HG03457 (cell line): ENCODE measurements around the gene SDC4.
A peak's percentile ranks its signal among the peaks of the same experiment; 100 is the strongest.

Experiments
- ATAC-seq: cut with Tn5 transposase; IDR thresholded peaks from one replicate; pipeline ENCODE4 v1.9.1; 2021; ENCODE audit warnings: moderate number of reproducible peaks; ENCODE audit not compliant: unreplicated experiment

Gene SDC4, protein sequence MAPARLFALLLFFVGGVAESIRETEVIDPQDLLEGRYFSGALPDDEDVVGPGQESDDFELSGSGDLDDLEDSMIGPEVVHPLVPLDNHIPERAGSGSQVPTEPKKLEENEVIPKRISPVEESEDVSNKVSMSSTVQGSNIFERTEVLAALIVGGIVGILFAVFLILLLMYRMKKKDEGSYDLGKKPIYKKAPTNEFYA

DNA sequence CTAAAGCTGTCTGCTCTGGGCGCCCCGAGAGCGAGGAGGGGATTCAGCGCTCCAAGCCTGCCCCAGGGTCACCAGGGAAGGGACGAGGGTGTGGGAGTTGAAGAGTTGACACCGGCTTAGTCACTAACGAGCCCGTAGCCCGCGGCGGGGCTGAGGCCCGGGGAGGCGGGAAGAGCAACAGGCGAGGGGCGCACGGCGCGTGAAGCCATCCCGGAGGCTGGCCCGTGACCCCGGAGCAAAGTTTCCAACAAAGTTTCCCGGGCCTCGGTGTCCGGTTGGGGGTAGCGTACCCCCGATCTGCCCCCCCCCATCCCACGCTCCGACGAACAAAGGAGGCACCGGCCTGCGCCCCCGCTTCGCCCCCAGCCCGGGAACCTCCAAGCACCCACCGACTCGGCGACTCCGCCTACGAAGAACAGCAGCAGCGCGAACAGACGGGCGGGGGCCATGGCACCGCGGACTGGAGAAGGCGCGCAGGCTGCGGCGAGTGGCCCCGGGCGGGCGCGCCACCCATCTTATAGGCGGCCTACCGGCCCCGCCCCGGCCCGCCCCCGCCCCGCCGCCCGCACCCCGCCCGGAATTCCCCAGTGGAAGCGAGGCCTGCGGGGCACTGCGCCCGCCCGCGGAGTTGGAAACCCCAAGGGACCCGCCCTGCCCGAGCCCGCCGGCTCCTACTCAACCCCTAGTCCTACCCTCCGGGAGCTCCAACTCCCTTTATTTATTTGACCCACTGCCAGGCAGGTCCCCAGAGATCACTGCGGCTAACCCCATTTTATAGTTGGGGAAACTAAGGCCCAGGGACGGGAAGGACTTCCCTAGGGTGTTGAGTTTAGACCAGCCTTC, at the start of gene SDC4:
SDC4 (minus strand) TSS at position 489 of the 843 bp plus-strand sequence; CDS start at position 449, 40 bp downstream.
- no peak for ATAC-seq

DNA sequence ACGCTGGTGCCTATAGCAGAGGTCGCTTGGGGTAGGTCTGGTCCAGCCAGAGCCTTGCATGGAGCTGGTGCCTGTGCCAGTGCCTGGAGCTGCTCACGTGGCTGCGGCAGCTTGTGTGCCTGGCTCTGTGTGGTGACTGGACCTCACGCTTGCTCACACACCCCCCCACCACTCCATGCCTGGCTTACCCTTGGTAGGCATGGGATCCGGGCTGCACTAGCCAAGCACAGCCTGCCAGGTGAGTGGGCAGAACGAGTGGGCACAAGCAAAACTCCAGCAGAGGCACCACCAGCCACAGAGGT, 46.8 kb upstream of the SDC4 start:
- no peak for ATAC-seq

DNA sequence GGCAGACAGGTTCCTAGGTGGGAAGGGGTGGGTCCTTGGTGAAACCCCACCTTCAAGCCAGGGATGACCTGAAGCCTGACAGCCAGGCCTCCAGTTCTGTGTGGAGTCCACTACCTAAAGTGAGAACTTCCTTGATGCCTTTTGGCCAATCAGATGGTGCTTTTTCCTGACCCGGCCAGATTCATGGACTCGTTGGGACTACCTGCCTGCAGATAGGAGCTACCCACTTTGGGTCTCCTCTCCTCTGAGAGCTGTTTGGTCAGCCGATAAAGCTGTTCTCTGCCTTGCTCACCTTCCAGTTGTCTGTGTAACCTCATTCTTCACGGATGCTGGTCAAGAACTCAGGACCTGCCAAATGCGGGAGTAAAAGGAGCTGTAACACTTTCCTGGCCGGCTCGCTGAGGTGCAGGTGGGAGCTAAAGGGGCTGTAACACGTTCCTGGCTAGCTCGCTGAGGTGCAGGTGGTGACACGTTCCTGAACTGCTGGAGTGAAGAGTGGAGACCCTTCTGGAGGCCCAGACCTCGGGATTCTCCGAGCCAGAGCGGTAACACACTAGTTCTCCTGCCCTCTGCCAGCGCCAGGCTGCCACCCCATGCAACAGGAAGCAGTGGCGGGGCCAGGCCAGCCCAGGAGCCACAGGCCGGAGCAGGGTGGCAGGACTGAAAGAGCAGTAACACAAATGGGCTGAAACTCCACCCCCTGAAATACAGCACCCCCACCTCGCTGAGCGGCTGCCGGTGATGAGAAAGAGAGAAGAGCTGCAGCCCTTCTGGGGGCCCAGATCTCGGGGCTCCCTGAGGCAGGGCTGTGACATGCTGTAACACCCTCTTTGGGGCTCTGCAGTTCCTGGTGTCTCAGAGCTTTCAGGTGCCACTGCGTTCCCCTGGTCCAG, 46.2 kb upstream of the SDC4 start:
- no peak for ATAC-seq

DNA sequence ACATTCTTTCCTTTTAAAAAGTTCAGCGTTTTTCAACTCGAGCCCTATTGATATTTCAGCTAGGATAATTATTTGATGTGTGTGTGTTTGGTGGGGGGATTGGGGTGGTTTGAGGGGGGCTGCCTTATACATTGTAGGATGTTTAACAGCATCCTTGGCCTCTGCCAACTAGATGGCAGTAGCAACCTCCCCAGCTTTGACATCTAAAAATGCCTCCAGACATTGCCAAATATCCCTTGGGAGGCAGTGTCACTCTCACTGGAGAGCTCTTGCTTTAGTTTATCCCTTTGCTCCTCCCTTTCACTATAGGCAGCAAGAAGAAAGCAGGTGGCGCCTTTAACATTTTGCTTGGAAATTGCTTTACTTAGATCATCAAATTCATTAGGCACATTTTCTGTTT, 44.5 kb upstream of the SDC4 start:
- no peak for ATAC-seq

DNA sequence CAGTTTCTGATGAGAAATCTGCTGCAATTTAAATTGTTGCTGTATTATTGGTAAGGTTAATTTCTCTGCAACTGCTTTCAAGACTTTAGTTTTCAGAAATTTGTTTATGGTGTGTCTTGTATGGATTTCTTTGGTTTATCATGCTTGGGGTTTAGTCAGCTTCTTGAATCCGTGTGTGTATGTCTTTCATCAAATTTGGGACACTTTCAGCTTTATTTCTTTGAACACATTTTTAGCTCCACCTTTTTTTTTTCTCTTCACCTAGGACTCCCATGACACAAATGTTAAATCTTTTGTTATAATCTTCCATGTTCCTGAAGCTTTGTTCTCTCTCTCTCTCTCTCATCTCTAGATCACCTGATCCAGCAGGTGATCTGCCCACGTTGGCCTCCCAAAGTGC, 43.3 kb upstream of the SDC4 start:
- no peak for ATAC-seq

DNA sequence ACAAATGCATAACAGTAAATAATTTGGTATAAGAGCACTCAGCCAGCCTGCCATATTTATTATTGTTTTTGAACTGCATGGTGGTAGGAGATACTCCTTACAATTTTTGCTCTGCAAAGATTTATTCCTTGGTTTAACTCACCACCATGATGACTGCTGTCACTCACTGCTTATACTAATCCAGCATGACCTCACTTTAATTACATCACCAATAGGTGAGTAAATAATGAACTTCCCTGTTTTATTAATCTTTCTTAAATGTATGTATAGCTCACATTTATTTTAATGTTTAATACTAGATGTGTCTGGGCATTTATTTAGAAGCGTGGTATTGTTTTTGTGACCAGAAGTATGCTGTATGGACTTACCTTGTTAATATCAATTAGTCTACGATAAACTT, 42.7 kb upstream of the SDC4 start:
- no peak for ATAC-seq

DNA sequence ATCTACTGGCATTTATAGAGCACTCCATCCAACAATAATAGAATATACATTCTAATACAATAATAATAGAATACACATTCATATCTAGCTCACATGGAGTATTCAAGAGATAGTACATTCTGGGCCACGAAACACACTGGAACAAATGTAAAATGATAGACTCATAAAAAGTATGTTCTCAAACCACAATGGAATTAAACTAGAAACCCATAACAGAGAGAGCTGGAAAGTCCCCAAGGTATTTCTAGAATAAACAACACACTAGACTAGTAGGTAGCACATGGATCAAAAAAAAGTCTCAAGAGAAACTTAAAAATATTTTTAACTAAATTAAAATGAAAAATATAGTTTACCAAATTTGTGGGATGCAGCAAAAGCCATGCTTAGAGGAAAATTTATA, 39.0 kb upstream of the SDC4 start:
- no peak for ATAC-seq

DNA sequence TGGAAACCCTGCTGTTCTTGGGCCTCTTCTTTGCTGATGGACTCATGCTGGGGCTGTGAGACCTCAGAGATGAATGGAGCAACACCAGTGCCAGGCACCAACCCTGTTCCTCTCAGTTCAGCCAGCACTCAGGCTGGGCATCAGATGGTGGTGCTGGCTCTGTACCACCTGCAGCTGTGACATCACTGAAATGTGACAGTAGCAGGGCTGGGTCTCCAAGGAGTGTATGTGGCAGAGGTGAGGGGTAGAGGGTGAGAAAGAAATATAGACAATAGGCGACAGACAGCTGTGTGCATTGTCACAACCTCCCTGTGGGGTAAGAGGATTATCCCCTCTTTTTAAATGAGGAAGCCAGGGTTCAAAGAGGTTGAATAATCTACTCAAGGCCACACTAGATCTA, 30.0 kb upstream of the SDC4 start, which contains the start of gene TP53TG5:
TP53TG5 (minus strand) TSS at position 135 of the 400 bp plus-strand sequence; CDS start at position 46, 89 bp downstream.
- no peak for ATAC-seq

DNA sequence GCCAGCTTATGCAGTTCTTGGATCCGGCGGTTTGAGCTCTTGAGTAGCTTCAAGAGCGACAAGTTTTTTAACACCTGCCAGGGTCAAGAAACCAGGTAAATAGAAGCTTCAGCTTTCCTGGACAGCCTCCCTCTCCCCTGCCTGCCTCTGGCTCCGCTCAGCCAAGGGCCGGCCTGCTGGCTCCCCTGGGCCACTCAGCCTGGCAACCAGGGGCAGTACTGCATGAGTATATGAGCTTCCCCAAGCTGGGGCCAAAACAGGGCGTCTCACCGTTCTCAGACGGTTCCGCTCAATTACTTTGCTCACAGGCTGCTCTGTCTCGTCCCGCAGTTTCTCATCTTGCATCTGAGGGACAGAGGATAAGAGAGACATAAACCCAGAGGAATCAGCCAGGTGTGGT, 29.0 kb upstream of the SDC4 start:
- no peak for ATAC-seq

DNA sequence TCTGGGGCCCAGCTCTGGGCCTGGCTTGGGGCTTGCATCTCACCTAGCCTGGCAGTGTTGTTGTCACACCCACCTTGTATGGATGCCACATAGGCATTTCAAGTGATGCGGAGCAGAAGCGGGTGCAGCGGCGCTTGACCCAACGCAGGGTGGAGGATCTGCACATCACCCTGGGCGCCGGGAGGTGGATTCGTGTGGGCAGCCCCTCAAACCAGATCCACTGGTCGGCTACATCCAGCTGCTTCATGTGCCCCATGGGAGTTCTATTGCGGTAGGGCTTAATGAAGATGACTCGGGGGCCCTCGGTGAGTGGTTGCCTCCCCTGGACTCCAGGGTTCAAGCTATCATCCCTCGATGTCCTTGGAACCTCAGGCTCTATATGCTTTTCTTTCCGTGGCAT, 26.7 kb upstream of the SDC4 start:
- no peak for ATAC-seq

DNA sequence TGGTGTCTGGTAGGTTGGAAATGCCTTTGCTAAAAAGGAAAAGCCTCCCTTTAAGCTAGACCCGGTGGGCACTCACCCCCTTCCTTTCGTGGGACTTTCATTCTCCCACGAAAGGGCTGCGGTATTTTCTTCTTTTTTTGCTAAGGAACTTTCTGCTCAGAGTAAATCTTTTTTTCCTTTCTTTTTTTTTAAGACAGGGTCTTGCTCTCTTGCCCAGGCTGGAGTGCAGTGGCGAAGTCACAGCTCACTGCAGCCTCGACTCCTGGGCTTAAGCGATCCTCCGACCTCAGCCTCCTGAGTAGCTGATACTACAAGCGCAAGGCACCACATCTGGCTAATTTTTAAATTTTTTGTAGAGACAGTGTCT, 25.9 kb upstream of the SDC4 start:
- ATAC-seq: no peak

DNA sequence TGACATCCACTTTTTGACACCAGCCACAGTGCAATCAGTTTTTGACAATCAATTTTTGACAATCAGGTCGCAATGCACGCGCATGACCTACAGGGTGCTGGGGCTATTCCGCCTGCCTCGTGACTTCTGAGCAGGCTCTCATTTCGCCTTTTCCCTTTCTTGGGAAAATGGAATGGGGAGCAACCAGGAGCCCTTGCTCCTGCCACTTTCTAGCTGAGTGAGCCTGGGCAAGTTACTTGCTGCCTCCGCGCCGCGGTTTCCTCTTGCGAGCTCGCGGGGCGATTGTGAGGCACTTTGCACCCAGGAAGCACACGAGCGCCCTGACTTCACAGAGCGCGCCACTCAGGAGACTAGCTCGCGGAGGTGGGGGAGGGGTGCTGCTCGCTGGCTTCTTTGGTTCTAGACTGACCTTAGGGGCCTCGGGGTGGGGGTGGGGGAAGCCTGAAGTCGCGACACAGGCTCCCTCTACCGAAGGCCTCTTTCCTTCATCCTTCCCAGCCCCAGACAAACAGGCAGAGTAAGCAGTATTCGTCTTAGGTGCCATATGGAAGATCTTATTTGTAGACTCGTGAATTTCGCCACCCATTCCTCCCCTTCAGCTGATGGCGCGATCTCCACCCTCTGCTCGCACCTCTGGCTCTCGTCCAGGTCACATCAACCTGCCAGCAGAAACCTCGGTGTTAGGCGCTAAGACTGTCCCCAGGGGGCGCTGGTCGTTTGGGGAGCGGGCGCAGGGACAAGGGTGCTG, 25.3 kb upstream of the SDC4 start:
- ATAC-seq: no peak

DNA sequence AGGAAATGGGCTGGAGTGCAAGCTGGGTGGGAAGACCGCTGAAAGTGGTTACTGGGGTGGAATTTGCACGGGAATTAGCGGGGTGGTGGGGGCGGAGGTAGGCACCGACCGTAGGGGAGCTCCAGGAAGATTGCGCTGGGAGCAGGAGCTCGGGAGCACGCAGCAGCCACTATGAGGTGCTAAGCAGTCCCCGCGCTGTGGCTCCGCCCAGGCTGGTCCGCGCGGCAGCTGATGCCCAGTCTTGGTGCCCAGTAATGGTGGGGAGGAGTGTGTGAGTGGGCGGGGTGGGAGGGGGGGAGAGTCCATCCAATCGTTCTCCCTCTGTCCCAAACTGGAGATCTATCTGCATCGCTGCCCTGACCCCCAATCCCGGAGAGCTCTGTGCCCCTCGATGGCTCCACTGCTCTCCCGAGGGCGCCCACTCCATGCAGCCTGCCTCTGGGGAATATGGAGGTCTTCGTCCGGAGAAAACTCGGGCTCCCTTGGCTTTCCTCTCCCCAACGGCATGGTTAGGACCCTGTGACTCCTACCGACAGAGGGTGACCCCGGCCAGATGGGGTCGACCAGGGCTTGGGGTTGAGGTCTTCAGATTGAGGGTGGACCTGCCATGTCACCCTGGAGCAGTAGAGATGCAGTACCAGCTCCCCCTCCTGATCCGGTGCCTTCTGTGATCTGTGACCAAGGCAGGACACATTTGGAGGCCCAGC, 24.6 kb upstream of the SDC4 start:
- no peak for ATAC-seq

DNA sequence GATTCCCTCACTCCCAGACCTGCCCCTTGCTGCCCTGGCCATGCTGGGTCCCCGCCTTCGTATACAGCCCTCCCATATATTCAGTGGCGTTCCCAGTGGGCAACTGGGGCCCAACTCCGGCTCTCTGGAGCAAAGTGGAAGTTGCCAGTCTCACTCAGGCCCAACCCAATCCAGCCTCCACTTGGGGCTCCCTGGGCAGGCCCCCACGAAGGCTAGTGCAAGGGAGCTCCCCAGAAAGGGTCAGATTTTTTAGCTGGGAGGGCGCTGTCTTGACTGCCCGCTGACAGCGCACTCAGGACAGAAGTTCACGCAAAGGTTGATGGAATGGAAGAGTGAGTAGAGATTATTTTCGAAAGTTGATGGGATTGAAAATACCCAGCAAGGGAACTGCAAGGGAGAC, 24.0 kb upstream of the SDC4 start:
- no peak for ATAC-seq

DNA sequence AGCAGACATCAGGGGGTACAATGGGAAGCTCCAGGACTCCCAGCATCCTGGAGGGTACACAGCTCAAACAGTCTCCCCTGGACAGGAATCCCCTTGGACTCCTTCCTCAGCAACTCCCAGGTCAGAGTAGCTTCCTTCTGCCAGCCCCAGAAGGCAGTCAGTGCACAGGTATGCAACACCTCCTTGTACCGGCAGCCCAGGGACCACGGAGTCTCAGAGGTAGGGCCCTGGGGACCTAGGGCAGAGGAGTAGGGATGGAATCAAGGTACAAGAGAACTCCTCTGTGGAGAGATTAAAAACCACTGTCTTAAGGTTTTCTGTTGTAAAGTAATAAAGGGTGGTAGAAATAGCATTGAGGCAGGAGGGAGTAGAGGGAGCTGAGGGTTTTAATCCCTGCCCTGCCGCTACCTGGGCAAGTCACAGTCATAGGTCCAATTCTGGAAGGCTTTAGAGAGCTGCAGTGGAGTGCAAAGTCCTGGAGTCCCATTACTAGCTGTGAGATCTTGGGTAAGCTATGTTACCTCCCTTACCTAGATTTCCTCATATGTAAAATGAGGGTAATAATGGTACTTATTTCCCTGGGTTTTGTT, 22.4 kb upstream of the SDC4 start:
- ATAC-seq: no peak

DNA sequence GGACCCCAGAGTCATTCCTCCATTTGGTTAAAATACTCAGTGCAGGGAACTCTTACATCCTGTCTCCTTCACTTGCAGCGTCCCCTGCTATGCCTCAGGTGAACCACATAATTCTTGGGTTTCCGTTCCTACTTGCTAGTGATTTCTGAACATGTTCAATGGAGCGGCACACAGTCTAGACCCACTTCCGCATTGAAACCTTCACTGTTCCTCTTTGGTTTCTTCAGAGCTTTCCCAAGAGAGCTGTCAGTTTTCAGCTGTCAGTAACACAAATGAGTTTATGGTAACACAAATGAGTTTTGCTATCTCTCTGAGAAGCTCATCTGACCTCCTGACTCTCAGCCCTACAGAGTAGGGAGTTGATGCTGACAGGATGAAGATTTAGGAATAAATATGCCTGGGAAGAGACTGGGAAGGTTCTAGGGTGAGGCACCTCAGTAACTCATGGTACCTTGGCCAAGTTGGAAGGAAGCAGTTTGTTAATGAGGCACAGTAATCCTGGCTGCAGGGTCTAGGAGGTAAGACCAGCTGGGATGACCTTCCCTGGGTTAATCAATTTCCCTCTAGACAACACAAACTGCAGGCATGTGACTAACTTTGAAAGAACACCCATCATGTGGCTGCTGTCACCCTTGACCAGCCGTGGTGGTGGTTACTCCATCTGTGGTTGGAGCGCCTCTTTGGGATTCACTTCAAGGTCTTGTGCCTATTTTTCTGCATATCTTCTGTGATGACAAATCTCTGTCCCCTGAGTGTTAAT, 20.2 kb upstream of the SDC4 start:
- peak; percentile 52 for ATAC-seq

DNA sequence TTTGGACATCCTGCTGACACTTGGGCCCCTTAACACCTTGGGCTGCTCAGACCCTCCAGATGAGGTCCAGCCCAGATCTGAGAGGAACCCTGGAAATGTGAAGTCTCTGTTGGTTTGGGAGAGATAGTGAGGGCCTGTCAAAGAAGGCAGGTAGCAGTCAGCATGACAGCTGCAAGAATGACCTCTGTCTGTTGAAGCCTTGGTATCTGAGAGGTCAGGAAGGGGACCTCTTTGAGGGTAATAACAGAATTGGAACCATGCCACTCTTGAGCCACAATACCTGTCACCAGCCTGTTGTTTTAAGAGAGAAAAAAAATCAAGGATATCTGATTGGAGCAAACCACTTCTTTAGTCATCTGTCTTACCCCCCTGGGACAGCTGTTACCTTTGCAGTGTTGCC, 18.9 kb upstream of the SDC4 start:
- ATAC-seq: no peak

DNA sequence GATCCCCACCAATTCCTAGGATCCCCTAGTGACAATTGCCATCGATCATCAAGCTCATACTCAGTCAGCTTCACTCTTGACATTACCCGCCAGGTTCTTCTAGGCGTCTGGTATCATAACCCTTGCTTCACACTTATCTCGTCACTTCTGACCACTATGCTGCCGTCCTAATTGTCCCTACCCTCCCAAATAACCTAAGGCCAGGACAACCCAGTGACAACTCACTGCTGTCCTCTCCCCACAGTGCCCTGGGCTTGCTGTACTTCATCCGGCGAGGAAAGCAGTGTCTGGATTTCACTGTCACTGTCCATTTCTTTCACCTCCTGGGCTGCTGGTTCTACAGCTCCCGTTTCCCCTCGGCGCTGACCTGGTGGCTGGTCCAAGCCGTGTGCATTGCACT, 18.4 kb upstream of the SDC4 start:
- no peak for ATAC-seq

DNA sequence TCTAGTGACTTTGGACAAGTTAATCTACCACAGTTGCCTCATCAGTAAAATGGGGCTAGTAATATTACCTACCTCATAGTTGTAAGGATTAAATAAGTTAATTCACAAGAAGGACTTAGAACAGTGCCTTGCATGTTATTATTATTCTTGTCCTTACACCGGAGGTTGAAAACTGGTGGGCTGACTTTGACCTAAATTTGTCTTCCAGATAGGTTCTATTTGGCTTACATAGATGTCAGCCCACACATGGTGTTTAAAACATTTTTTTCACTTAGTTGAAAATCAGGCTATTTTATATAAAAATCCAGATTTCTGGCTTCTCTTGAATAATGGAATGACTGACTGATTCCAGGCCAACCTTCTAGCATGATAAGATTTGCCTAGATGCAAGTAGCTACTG, 18.0 kb upstream of the SDC4 start:
- ATAC-seq: no peak
